AG04450 (cell line): ENCODE results near the gene SELENOI. TPM values are rescaled to one million over a fixed set of nuclear protein-coding genes. Genes with fewer than 3 reads are reported as not detected.

Experiments used
- CTCF ChIA-PET: fragments of 300-600, 350-600 bp; formaldehyde crosslinking; extraction: SDS; loops from one replicate; lab custom pipeline; 2022; ENCODE audit warnings: antibody characterized with exemption, inconsistent platforms; lab: Charles Lee
- POLR2A ChIA-PET: fragments of 350-600 bp; formaldehyde crosslinking; extraction: SDS; loops from one replicate; lab custom pipeline; 2021; ENCODE audit warnings: antibody characterized with exemption, inconsistent platforms; lab: Yijun Ruan, JAX
- DNase-seq: peaks from one replicate; pipeline ENCODE4 v3.0.0-alpha.2; 2011; ENCODE audit warnings: low read depth, low spot score
- H3K27ac ChIP-seq: one replicate; pipeline ENCODE4 v1.5.1; 2012; ENCODE audit warnings: low read depth, low read length, control low read depth
- H3K27me3 ChIP-seq: one replicate; pipeline ENCODE4 v1.6.0; 2012; ENCODE audit warnings: low read length; ENCODE audit not compliant: control insufficient read depth, insufficient read depth
- H3K4me3 ChIP-seq: 2 replicates; pipeline ENCODE4 v1.5.1; 2011; ENCODE audit warnings: mild to moderate bottlenecking, low read depth, low read length, control low read depth
- H3K9me3 ChIP-seq: 2 replicates; pipeline ENCODE4 v1.5.1; 2012; ENCODE audit warnings: low read length; ENCODE audit not compliant: control insufficient read depth, insufficient read depth
- CTCF ChIP-seq: IDR thresholded peaks from 2 replicates; pipeline ENCODE4 v1.5.1; 2011; ENCODE audit warnings: low read depth, low read length, control low read depth, inconsistent platforms
- polyA plus RNA-seq: library from polyadenylated mRNA; depleted of rRNA; stranded (reverse); fragments of >200 nt; gene quantifications from 2 replicates; pipeline ENCODE4 v1.2.3, GENCODE V29; 2011

SELENOI gene
- polyA plus RNA-seq, 1 experiment = 10.9 TPM

- Histone ChIP-seq H3K27ac (no peak overlapping the region), H3K9me3 (no peaks in the 10 kb centered on the region), H3K27me3 (no peaks in the 10 kb centered on the region), H3K4me3 (no peak overlapping the region)
- CTCF ChIA-PET = interaction anchor here (1.2 kb wide), 1 partner anchor 11 kb away, joined by 3 read pairs; no protein-coding TSS in a partner anchor
- TF ChIP-seq CTCF = no peak
- no peak for DNase-seq
- POLR2A ChIA-PET = no interaction called here
Observed at GRCh38 chr2:26376799-26377198, 30.9 kb downstream of the SELENOI start.

GRCh38 chr2:26380281-26380680, 34.3 kb downstream of the SELENOI start:
- POLR2A ChIA-PET = no interaction called here
- H3K27ac ChIP-seq = no peak overlapping the region
- CTCF ChIA-PET = no interaction called here

GRCh38 chr2:26382564-26382963, 36.6 kb downstream of the SELENOI start:
- Histone ChIP-seq H3K27me3 (no peaks in the 10 kb centered on the region), H3K9me3 (no peaks in the 10 kb centered on the region), H3K4me3 (no peak overlapping the region), H3K27ac (no peak overlapping the region)
- no peak for TF ChIP-seq CTCF
- DNase-seq = no peak
- ChIA-PET POLR2A (no interaction called here), CTCF (interaction anchor here (1.1 kb wide), 1 partner anchor 87 kb away, joined by 3 read pairs; no protein-coding TSS in a partner anchor)

More at GRCh38 chr2:26380281-26380680, 34.3 kb downstream of the SELENOI start:
- no peaks in the 10 kb centered on the region for H3K9me3 ChIP-seq
- no peak for TF ChIP-seq CTCF
- H3K4me3 ChIP-seq = no peak overlapping the region
- no peak for DNase-seq
- H3K27me3 ChIP-seq = no peaks in the 10 kb centered on the region

- ChIA-PET CTCF (no interaction called here), POLR2A (no interaction called here)
- Histone ChIP-seq H3K4me3 (no peak overlapping the region), H3K9me3 (no peaks in the 10 kb centered on the region), H3K27ac (no peak overlapping the region), H3K27me3 (no peaks in the 10 kb centered on the region)
- no peak for TF ChIP-seq CTCF
- no peak for DNase-seq
Observed at GRCh38 chr2:26384183-26384582, 38.2 kb downstream of the SELENOI start.

- no peak for DNase-seq
- POLR2A ChIA-PET = no interaction called here
- Histone ChIP-seq H3K27ac (no peak overlapping the region), H3K27me3 (no peaks in the 10 kb centered on the region), H3K4me3 (no peak overlapping the region), H3K9me3 (no peaks in the 10 kb centered on the region)
- CTCF ChIA-PET = no interaction called here
- no peak for TF ChIP-seq CTCF
Observed at GRCh38 chr2:26384597-26384996, 38.7 kb downstream of the SELENOI start.
